Stimulated activated CD8-positive, alpha-beta memory T cell treated with anti-CD3 and anti-CD28 coated beads, Interleukin-4, amount 100 ng/mL, for 4 hours (primary cell): ENCODE results near the gene GPATCH2L.

Source experiments
- DNase-seq, 2 donors: peaks; one replicate each; pipeline ENCODE4 v3.0.0-alpha.2; 2020; ENCODE audit warnings: low read depth in 2 of 2, low spot score in 1 of 2

GPATCH2L gene

DNA sequence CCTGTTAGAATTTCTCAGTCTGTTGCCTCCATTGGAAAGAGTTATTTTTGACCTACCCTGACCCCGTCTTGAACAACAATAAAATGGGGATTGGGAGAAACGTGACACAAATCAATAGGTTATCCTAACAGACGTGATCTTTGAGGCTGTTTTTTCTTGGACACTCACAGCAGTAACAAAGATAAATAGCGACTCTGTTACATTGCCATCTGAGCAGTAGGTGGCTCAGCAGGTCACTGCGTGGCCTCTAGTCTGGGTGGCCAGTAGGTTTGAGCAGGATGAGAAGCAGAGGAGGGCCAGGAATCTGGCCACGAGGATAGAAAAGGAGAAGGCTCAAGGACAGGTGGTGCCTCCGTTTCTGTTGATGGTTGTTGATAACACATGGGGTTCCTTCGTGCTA, 101.4 kb downstream of the GPATCH2L start:
- no peak for DNase-seq

DNA sequence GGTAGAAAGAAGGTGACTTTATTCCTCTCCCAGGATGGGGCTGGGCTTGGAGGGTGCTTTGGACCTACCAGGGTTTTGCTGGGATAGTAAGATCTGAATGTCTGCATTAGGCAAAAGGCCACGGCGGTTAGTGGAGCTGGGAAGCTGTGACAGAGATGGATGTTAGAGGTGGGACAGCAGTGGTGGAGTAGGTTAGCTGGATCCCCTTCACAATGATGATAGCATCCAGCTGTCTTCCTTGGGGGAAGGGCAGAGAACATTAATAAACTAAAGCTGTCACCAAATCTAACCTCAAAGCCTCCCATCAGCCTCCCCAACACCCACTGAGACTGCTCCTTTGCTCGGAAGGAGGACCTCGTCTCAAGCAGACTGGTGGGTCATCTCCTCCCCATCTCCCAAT, 104.8 kb downstream of the GPATCH2L start:
- no peak for DNase-seq

DNA sequence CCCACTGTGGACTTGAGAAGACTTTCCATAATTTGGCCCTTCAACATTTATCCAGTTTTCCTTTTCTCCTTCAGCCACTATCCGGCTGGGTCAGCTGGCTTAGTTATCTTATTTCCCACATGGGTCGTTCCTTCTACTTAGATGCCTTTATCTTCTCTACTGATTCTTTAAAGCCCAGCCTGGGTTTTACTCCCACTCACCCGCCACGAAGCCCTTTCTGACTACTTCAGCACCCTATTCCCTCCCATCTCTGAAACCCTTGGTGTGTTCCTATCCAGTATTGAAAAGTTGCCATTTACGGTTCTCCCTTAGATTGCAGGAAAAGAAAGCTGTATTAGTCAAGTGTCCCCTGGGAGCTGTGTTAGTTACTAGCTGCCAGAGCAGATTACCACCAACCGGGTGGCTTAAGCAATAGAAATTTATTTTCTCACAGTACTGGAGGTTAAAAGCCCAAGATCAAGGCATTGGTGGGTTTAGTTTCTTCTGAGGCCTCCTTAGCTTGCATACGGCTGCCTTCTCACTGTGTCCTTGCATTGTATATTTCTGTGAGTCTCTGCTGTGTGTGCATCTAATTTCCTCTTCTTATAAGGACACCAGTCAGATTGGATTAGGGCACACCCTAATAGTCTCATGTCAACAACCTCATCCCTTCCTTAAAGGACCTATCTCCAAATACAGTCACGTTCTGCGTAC, 105.5 kb downstream of the GPATCH2L start:
- no peak for DNase-seq

DNA sequence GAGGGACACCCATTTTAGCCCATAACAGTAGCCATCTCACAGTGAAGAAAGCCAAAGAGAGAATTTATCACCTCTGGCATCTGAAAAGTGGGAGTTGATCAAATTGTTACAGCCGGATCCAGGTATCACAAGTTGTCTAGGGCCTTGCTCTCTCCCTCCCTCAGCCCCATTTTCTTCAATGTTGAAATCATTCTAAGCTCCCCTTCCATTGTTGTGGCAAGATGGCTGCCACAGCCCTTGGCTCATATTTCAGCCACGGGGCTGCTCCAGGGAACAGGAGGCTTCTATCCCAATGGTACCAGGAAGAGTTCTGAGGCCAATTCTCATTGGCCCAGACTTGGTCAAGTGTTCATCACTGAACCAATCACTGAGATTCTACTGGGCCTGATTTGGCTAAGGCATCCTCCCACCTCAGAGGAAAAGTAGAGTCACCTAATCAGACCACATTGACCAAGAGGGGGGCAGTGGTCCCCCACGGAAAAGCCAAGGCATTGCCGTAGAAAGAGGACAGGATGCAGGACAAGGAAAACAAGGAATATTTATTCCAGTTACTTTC, 106.2 kb downstream of the GPATCH2L start:
- no peak for DNase-seq

DNA sequence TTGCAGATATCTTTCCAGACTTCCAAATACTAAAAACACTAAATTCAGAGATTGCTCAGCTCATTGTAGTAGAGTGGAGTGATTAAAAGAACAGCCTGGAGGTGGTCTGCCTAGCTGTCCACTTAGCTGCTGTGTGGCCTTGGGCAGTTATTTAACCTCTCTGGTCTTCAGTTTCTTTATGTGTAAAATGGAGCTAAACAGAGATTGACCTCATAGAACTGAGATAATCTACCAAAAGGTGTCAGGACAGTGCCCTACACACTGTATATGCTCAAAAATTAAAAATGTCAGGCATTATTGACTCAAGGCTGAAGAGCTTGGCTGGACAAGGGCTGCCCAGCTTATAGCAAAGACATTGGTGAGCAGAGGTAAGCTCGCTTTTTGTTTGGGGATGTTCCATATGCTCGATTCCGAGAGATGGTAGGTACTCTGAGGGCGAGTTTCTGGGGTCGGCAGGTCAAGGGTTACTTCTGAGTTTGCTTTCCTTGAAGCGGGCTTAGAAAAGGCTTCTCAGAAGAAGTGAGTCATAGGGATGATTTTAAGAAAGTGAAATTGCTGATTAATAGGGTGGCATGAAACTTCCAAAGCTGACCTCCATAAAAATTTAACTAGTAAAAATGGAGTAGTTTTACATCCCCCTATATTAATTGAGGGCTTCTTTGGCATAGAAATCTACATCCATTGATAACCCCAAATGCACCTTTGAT, 107.5 kb downstream of the GPATCH2L start:
- no peak for DNase-seq

DNA sequence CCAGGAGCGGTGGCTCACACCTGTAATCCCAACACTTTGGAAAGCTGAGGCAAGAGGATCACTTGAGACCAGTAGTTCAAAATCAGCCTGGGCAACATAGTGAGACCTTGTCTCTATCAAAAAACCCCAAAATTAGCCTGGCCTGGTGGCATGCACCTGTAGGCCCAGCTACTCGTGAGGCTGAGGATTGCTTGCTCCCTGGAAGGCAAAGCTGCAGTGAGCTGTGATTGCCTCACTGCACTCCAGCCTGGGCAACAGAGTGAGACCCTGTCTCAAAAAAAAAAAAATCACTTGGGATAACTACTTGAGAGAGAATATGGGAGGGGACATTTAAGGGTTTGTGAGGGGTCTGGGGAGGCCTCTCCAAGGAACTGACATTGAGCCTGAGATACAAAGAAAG, 109.0 kb downstream of the GPATCH2L start:
- DNase-seq: no peak

DNA sequence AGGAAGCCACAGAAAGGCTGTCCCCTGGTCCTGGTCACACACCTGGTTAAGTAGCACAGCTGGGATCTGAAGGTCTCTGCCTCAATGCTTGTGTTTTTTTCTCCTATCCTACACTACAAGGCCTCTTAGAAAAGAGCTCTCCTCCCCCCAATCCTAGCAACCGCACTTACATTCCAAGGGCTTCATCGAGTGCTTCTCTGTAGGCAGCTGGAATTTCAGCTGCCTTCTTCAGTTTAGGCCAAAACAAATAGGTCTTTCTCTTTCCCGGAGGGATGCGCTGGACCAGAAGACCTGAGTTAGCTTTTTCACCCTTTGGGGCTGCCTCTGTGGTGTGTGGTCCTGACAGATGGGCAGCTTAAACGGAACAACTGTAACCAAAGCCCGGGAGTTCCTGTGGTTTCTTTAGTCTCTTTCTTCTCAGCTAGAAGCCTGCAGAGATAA, 109.7 kb downstream of the GPATCH2L start:
- no peak for DNase-seq

DNA sequence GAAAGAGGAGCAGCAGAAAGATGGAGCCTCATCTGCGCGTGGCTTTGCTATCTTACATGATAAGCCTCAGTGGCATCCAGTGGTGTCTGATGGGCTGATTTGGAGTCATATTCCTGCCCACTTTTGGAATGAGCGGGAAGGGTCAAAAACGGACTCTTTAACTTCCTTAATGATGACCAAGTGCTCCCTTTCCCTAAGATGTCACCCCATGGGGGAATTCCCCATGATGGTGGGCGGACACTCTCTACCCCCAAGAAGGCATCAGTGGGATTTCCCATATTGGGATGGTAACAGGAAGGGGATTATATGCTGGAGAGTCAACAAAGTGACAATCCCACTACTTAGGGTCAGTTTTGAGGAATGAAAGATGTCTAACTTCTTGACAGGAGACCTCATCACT, 110.9 kb downstream of the GPATCH2L start:
- no peak for DNase-seq
